Esophagus muscularis mucosa (tissue), 3 donors: ENCODE results near the gene PRSS8.

Experiments
- EP300 ChIP-seq: sonication (generic); formaldehyde crosslinking; IDR thresholded peaks from one replicate; pipeline ENCODE4 v1.6.1; 2017; ENCODE audit warnings: antibody characterized with exemption
- POLR2AphosphoS5 ChIP-seq, 2 donors: sonication (generic); formaldehyde crosslinking; IDR thresholded peaks; one replicate each; pipeline ENCODE4 v1.6.1; 2017; ENCODE audit warnings: antibody characterized with exemption in 2 of 2

- no peak for TF ChIP-seq POLR2AphosphoS5 (IDR thresholded peaks at IDR 0.05)
- TF ChIP-seq EP300, result no peak
These were observed 45.7 kb upstream of the PRSS8 start for GRCh38 chr16:31181102-31181830.
